Measurements from ENCODE around the gene PDZD11.
"Not testable (repeated sequence)": the region's sequence is repeated elsewhere in the genome, so short reads cannot be mapped to it uniquely, and the experiment has no call there.

The PDZD11 gene, protein sequence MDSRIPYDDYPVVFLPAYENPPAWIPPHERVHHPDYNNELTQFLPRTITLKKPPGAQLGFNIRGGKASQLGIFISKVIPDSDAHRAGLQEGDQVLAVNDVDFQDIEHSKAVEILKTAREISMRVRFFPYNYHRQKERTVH

DNA sequence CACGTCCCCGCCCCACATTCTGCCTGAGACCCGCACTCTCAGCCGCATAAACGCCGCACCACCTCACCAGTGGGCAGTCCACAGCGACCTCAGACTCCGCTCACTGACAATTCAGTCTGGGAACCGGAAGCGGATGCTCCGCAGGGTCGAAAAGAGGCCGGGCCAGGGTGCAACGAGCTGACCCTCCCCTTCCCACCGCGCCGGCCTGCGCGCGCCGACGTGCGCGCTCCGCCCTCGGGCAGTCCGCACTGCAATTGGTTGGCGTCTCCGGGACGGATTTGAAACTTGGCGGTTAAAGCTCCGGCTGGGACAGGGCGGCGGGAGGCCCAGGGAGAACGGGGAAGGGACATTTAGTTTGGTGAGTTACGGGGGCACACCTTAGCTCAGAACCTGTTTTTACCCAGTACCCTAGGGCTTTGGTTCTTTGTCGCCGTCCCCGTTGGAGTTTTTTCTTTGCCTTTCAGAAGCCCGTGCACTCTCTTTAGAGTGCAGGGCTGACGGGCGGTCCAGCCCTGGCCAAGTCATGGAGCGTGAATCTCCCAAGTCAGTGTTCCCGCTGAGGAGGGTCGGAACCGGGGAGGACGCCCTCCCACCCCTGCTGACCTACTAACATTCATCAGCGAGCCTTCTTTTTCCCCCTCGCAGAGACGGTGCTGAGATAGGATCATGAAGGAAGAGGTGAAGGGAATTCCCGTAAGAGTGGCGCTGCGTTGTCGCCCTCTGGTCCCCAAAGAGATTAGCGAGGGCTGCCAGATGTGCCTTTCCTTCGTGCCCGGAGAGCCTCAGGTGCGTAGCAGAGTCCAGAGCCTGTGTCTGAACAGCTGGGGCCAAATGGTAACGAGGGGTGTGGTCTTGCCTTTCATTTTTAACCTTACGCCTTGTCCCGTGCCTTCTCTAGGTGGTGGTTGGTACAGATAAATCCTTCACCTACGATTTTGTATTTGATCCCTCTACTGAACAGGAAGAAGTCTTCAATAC lies at the start of gene PDZD11, which contains the start of gene KIF4A:
Gene PDZD11 (minus strand): TSS at position 135 of the 978 bp plus-strand sequence. CDS start 586 bp downstream, outside the sequence.
Gene KIF4A (plus strand): TSS at position 312 of the 978 bp plus-strand sequence. CDS start 355 bp downstream, at position 667.
- peak within 1 kb of the TSS; percentile 69 for H3K4me3 ChIP-seq (ENCODE audit: low read depth, low read length)
- TF ChIP-seq, protein P1, sequence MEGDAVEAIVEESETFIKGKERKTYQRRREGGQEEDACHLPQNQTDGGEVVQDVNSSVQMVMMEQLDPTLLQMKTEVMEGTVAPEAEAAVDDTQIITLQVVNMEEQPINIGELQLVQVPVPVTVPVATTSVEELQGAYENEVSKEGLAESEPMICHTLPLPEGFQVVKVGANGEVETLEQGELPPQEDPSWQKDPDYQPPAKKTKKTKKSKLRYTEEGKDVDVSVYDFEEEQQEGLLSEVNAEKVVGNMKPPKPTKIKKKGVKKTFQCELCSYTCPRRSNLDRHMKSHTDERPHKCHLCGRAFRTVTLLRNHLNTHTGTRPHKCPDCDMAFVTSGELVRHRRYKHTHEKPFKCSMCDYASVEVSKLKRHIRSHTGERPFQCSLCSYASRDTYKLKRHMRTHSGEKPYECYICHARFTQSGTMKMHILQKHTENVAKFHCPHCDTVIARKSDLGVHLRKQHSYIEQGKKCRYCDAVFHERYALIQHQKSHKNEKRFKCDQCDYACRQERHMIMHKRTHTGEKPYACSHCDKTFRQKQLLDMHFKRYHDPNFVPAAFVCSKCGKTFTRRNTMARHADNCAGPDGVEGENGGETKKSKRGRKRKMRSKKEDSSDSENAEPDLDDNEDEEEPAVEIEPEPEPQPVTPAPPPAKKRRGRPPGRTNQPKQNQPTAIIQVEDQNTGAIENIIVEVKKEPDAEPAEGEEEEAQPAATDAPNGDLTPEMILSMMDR (IDR thresholded peaks at IDR 0.05; ENCODE audit: low read depth, low read length), result no peak

DNA sequence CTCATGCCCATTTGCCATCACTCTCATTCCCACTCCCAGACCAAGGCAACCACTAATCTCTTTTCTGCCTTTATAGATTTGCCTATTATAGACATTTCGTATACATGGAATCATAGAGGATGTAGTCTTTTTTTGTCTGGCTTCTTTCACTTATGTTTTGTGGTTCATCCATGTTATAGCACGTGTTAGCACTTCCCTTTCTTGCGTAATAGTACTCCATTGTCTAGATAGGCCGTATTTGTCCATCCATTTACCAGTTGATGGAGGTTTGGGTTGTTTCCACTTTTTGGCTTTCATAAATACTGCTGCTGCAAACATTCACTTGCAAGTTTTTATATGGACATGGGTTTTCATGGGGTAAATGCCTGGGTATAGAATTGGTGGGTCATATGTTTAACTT lies 48.6 kb upstream of the PDZD11 start:
- H3K4me3 ChIP-seq (ENCODE audit: low read depth, low read length), result no peak overlapping the region
- TF ChIP-seq, protein P1 (IDR thresholded peaks at IDR 0.05; ENCODE audit: low read depth, low read length), result no peak

GRCh38 chrX:70336767-70337166 lies 47.0 kb upstream of the PDZD11 start:
- H3K4me3 ChIP-seq (ENCODE audit: low read depth, low read length), result no peak overlapping the region
- TF ChIP-seq, protein P1 (IDR thresholded peaks at IDR 0.05; ENCODE audit: low read depth, low read length), result no peak

GRCh38 chrX:70332600-70332999 lies 42.9 kb upstream of the PDZD11 start:
- H3K4me3 ChIP-seq (ENCODE audit: low read depth, low read length), result no peak overlapping the region
- TF ChIP-seq, protein P1 (IDR thresholded peaks at IDR 0.05; ENCODE audit: low read depth, low read length), result no peak

GRCh38 chrX:70331161-70331560 lies 41.4 kb upstream of the PDZD11 start:
- H3K4me3 ChIP-seq (ENCODE audit: low read depth, low read length), result no peak overlapping the region
- TF ChIP-seq, protein P1 (IDR thresholded peaks at IDR 0.05; ENCODE audit: low read depth, low read length), result no peak

GRCh38 chrX:70324326-70324725 lies 34.6 kb upstream of the PDZD11 start:
- TF ChIP-seq, protein P1 (IDR thresholded peaks at IDR 0.05; ENCODE audit: low read depth, low read length), result no peak
- no peak overlapping the region for H3K4me3 ChIP-seq (ENCODE audit: low read depth, low read length)

DNA sequence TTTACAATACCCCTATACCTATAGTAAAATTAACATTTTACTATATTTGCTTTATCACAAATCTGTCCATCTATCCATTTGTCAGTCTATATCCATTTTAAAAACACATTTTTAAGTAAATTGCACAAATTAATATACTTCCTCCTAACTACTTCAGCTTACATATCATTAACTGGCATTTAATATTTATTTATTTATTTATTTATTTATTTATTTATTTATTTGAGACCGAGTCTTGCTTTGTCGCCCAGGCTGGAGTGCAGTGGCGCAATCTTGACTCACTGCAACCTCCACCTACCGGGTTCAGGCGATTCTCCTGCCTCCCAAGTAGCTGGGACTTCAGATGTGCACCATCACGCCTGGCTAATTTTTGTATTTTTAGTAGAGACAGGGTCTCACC lies 33.9 kb upstream of the PDZD11 start:
- H3K4me3 ChIP-seq (ENCODE audit: low read depth, low read length), result not testable (repeated sequence)

Measured in WI38 (cell line).